Memory B cell (primary cell): ENCODE data around the gene GSTK1.
"Not testable (repeated sequence)": the region's sequence is repeated elsewhere in the genome, so short reads cannot be mapped to it uniquely, and the experiment has no call there.

ENCODE experiments used
- ATAC-seq: fragments of 150-1000 bp; cut with Tn5 transposase; 2 replicates; pipeline ENCODE4 v1.10.0; 2021; ENCODE audit warnings: low read depth, mild to moderate bottlenecking, moderate library complexity
- DNase-seq, 2 donors: peaks; one replicate each; pipeline ENCODE4 v3.0.0; 2022; ENCODE audit warnings: low spot score in 2 of 2
- H3K27ac Mint-ChIP-seq: one replicate; pipeline ENCODE4 v1.8.0; 2022; ENCODE audit warnings: mild to moderate bottlenecking, moderate library complexity, mixed read lengths
- H3K27me3 Mint-ChIP-seq: one replicate; pipeline ENCODE4 v1.8.0; 2022; ENCODE audit warnings: mixed read lengths
- H3K36me3 Mint-ChIP-seq: one replicate; pipeline ENCODE4 v1.8.0; 2022; ENCODE audit warnings: mild to moderate bottlenecking, mixed read lengths
- H3K4me1 Mint-ChIP-seq: one replicate; pipeline ENCODE4 v1.8.0; 2022; ENCODE audit warnings: mixed read lengths
- H3K4me3 Mint-ChIP-seq: one replicate; pipeline ENCODE4 v1.8.0; 2022; ENCODE audit warnings: mild to moderate bottlenecking, moderate library complexity, mixed read lengths
- H3K9me3 Mint-ChIP-seq: one replicate; pipeline ENCODE4 v1.8.0; 2022; ENCODE audit warnings: mixed read lengths

GSTK1 gene

DNA sequence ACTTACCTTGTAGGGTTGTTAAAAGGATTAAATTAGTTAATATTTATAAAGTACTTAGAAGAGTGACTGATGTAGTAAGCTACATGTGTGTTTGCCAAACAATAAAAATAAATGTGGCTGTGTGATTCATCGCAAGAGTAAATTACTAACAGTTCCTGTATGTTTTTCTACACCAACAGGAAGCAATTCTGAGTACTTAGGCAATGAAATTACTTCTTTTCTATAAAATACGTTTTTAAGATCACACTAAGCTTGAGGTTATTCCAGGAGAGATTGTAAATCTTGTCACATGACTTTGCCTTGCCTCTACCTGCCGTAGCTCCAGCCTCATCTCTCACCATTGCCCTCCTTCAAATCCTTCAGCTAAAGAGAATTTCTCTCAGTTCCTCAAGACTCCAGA lies 18.1 kb upstream of the GSTK1 start:
- Mint-ChIP-seq H3K36me3 (peaks cover 8% of the 10 kb centered on the region), H3K4me1 (peaks cover 17% of the 10 kb centered on the region), H3K27ac (no peak overlapping the region), H3K4me3 (no peak overlapping the region), H3K27me3 (peaks cover 4% of the 10 kb centered on the region), H3K9me3 (peaks cover 7% of the 10 kb centered on the region)
- DNase-seq, result no peak
- no peak for ATAC-seq

DNA sequence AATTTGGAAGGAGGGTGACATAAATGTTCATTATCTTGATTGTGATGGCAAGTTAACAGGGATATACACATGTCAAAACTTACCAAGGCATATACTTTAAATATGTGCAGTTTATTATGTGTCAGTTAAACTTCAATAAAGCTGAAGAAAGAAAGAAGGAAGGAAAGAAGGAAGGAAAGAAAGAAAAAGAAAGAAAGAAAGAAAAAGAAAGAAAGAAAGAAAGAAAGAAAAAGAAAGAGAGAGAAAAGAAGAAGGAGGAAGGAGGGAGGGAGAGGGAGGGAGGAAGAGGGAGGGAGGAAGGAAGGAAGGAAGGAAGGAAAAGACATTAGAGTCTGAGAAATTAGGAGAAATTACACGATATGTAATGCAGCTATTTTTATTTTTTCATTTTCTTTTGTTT lies 15.9 kb upstream of the GSTK1 start:
- H3K4me3 Mint-ChIP-seq, result no peak overlapping the region
- H3K27me3 Mint-ChIP-seq, result no peaks in the 10 kb centered on the region
- no peak for ATAC-seq
- peaks cover 7% of the 10 kb centered on the region for H3K36me3 Mint-ChIP-seq
- H3K4me1 Mint-ChIP-seq, result peaks cover 30% of the 10 kb centered on the region
- no peak overlapping the region for H3K27ac Mint-ChIP-seq
- no peak for DNase-seq
- peaks cover 7% of the 10 kb centered on the region for H3K9me3 Mint-ChIP-seq

- peaks cover 32% of the 10 kb centered on the region for H3K4me1 Mint-ChIP-seq
- peaks cover 9% of the 10 kb centered on the region for H3K36me3 Mint-ChIP-seq
- H3K27me3 Mint-ChIP-seq, result no peaks in the 10 kb centered on the region
- H3K27ac Mint-ChIP-seq, result no peak overlapping the region
- DNase-seq, result no peak
- no peak for ATAC-seq
- H3K4me3 Mint-ChIP-seq, result no peak overlapping the region
- H3K9me3 Mint-ChIP-seq, result peaks cover 13% of the 10 kb centered on the region
These were observed 14.4 kb upstream of the GSTK1 start for GRCh38 chr7:143248761-143249354.

DNA sequence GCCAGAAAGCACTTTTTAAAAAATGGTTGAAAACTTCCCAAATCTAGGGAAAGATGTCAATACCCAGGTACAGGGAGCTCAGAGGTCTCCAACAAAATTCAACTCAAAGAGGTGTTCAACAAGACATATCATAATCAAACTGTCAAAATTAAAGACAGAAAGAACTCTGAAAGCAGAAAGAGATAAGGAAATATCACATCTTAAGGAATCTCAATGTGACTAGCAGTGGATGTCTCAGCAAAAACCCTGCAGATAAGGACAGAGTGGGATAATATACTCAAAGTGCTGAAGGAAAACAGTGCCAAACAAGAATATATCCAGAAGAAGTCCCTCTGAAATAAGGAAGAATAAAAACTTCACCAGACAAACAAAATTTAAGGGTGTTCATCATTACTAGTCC lies 13.0 kb upstream of the GSTK1 start:
- no peak overlapping the region for H3K27ac Mint-ChIP-seq
- ATAC-seq, result no peak
- no peaks in the 10 kb centered on the region for H3K27me3 Mint-ChIP-seq
- peaks cover 32% of the 10 kb centered on the region for H3K4me1 Mint-ChIP-seq
- DNase-seq, result no peak
- no peak overlapping the region for H3K4me3 Mint-ChIP-seq
- H3K36me3 Mint-ChIP-seq, result peaks cover 9% of the 10 kb centered on the region
- H3K9me3 Mint-ChIP-seq, result peaks cover 18% of the 10 kb centered on the region

DNA sequence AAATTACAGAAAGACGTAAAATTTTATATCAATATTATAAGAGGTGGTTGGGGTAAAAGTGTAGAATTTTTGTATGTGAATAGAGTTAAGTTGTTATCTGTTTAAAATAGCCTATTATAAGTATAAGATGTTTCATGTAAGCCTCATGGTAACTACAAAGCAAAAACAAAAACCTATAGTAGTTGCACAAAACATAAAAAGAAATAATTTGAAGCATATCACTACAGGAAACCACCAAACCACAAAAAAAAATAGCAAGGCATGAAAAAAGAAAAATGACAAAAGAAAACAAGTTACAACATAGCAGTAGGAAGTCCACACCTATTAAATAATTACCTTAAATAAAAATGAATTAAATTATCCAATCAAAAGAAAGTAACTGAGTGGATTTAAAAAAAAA lies 12.4 kb upstream of the GSTK1 start:
- H3K4me1 Mint-ChIP-seq, result peaks cover 35% of the 10 kb centered on the region
- H3K27me3 Mint-ChIP-seq, result no peaks in the 10 kb centered on the region
- peaks cover 9% of the 10 kb centered on the region for H3K36me3 Mint-ChIP-seq
- H3K27ac Mint-ChIP-seq, result peak overlapping the region; percentile 22
- peak overlapping the region; percentile 35 for H3K4me3 Mint-ChIP-seq
- peaks cover 18% of the 10 kb centered on the region for H3K9me3 Mint-ChIP-seq
- DNase-seq (no peak), ATAC-seq (peak; percentile 39)

GRCh38 chr7:143252006-143252405 lies 11.2 kb upstream of the GSTK1 start:
- peaks cover 9% of the 10 kb centered on the region for H3K36me3 Mint-ChIP-seq
- DNase-seq, result no peak
- no peak overlapping the region for H3K4me3 Mint-ChIP-seq
- peak overlapping the region; percentile 77 for H3K27ac Mint-ChIP-seq
- peaks cover 33% of the 10 kb centered on the region for H3K4me1 Mint-ChIP-seq
- H3K27me3 Mint-ChIP-seq, result no peaks in the 10 kb centered on the region
- H3K9me3 Mint-ChIP-seq, result peaks cover 18% of the 10 kb centered on the region
- ATAC-seq, result peak; percentile 14

- peaks cover 11% of the 10 kb centered on the region for H3K9me3 Mint-ChIP-seq
- peaks cover 2% of the 10 kb centered on the region for H3K36me3 Mint-ChIP-seq
- peaks cover 33% of the 10 kb centered on the region for H3K4me1 Mint-ChIP-seq
- DNase-seq, result no peak
- no peaks in the 10 kb centered on the region for H3K27me3 Mint-ChIP-seq
- H3K4me3 Mint-ChIP-seq, result no peak overlapping the region
- no peak for ATAC-seq
- H3K27ac Mint-ChIP-seq, result peak overlapping the region; percentile 98
These were observed 7.7 kb upstream of the GSTK1 start for GRCh38 chr7:143255564-143255963.

GRCh38 chr7:143256325-143256724 lies 6.9 kb upstream of the GSTK1 start:
- no peak for DNase-seq
- Mint-ChIP-seq H3K36me3 (peaks cover 2% of the 10 kb centered on the region), H3K4me3 (no peak overlapping the region), H3K4me1 (peaks cover 29% of the 10 kb centered on the region), H3K27me3 (no peaks in the 10 kb centered on the region), H3K27ac (peak overlapping the region; percentile 98), H3K9me3 (peaks cover 11% of the 10 kb centered on the region)
- peak; percentile 18 for ATAC-seq

- Mint-ChIP-seq H3K9me3 (peaks cover 11% of the 10 kb centered on the region), H3K4me1 (peaks cover 28% of the 10 kb centered on the region), H3K27me3 (no peaks in the 10 kb centered on the region), H3K36me3 (peaks cover 2% of the 10 kb centered on the region), H3K27ac (peak overlapping the region; percentile 98), H3K4me3 (no peak overlapping the region)
- peak; percentile 36 to 55 for DNase-seq
- peak; percentile 87 for ATAC-seq
These were observed 6.3 kb upstream of the GSTK1 start for GRCh38 chr7:143256932-143257331.

GRCh38 chr7:143257501-143257900 lies 5.7 kb upstream of the GSTK1 start:
- Mint-ChIP-seq H3K27ac (peak overlapping the region; percentile 98), H3K4me3 (no peak overlapping the region), H3K4me1 (peaks cover 24% of the 10 kb centered on the region), H3K27me3 (no peaks in the 10 kb centered on the region), H3K9me3 (peaks cover 11% of the 10 kb centered on the region), H3K36me3 (peaks cover 1% of the 10 kb centered on the region)
- DNase-seq (no peak), ATAC-seq (no peak)

DNA sequence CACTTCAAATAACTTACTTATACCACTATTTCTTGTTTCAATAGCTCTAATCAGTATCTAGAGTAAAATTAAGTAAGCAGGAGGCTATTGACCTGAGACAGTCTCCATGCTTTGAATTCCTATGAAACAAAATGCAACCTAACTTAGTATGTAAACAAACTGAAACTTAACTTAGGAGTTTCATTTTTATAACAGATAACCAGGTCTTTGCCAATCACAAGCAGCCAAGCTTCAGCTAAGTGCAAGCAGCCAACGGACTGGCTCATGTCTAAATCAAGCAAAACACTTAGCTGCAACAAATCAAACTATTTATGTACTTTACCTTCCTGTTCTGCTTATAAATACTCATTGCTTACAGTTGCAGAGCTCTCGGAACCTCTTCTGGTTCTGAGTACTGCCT lies 4.4 kb upstream of the GSTK1 start:
- Mint-ChIP-seq H3K4me3 (peak overlapping the region; percentile 69), H3K9me3 (peaks cover 6% of the 10 kb centered on the region), H3K36me3 (no peaks in the 10 kb centered on the region), H3K27ac (peak overlapping the region; percentile 98), H3K4me1 (peaks cover 23% of the 10 kb centered on the region), H3K27me3 (no peaks in the 10 kb centered on the region)
- ATAC-seq, result peak; percentile 36
- DNase-seq, result no peak

DNA sequence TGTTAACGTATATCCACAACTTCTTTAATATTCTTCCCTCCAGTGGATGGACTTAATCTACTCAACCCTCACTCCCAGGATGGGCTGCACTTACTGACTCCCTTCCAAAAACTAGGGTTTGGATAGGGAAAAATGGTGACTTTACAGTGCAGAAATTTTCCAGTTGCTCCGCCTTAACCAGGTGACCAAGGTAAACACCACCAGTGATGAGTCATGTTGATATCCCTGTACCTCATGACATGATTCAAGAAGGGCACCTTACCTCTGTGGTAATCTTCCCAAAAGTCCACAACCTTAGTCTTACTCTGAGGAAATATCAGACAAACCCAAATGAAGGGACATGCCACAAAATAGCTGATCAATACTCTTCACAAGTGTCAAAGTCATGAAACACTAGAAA lies 3.5 kb upstream of the GSTK1 start:
- Mint-ChIP-seq H3K4me3 (no peak overlapping the region), H3K27ac (peak overlapping the region; percentile 98), H3K9me3 (no peaks in the 10 kb centered on the region), H3K36me3 (peaks cover 4% of the 10 kb centered on the region), H3K4me1 (peaks cover 29% of the 10 kb centered on the region), H3K27me3 (no peaks in the 10 kb centered on the region)
- DNase-seq (no peak), ATAC-seq (no peak)

- peak overlapping the region; percentile 82 for H3K27ac Mint-ChIP-seq
- H3K9me3 Mint-ChIP-seq, result no peaks in the 10 kb centered on the region
- no peak for ATAC-seq
- no peaks in the 10 kb centered on the region for H3K27me3 Mint-ChIP-seq
- peaks cover 27% of the 10 kb centered on the region for H3K4me1 Mint-ChIP-seq
- peaks cover 12% of the 10 kb centered on the region for H3K36me3 Mint-ChIP-seq
- H3K4me3 Mint-ChIP-seq, result peak overlapping the region; percentile 59
- DNase-seq, result no peak
These were observed 1.3 kb upstream of the GSTK1 start for GRCh38 chr7:143261901-143262300.

- not testable (repeated sequence) for H3K9me3 Mint-ChIP-seq, ATAC-seq, H3K27me3 Mint-ChIP-seq, DNase-seq
- Mint-ChIP-seq H3K4me3 (peak overlapping the region; percentile 95), H3K4me1 (peaks cover 25% of the 10 kb centered on the region), H3K27ac (peak overlapping the region; percentile 82), H3K36me3 (peaks cover 12% of the 10 kb centered on the region)
These were observed 941 bp downstream of the GSTK1 start for GRCh38 chr7:143264196-143264568.

- peak overlapping the region; percentile 82 for H3K27ac Mint-ChIP-seq
- ATAC-seq, result no peak
These were observed 1.9 kb downstream of the GSTK1 start for GRCh38 chr7:143265017-143265693.

More at GRCh38 chr7:143265017-143265693, 1.9 kb downstream of the GSTK1 start:
- peak overlapping the region; percentile 11 for H3K4me3 Mint-ChIP-seq
- peaks cover 19% of the 10 kb centered on the region for H3K4me1 Mint-ChIP-seq
- H3K36me3 Mint-ChIP-seq, result peaks cover 20% of the 10 kb centered on the region
- H3K9me3 Mint-ChIP-seq, result no peaks in the 10 kb centered on the region
- no peak for DNase-seq
- no peaks in the 10 kb centered on the region for H3K27me3 Mint-ChIP-seq
